HG03196 (cell line): Measurements from ENCODE around the gene SMAD6.
"Not testable (repeated sequence)": the region's sequence is repeated elsewhere in the genome, so short reads cannot be mapped to it uniquely, and the experiment has no call there.

ENCODE experiments used
- ATAC-seq: cut with Tn5 transposase; IDR thresholded peaks from one replicate; pipeline ENCODE4 v1.9.1; 2021; ENCODE audit not compliant: unreplicated experiment

Gene SMAD6

GRCh38 chr15:66756295-66756694 lies 54.3 kb downstream of the SMAD6 start:
- ATAC-seq = no peak

- no peak for ATAC-seq
Measured at GRCh38 chr15:66757030-66757429, 55.0 kb downstream of the SMAD6 start.

GRCh38 chr15:66757521-66757920 lies 55.5 kb downstream of the SMAD6 start:
- ATAC-seq = no peak

DNA sequence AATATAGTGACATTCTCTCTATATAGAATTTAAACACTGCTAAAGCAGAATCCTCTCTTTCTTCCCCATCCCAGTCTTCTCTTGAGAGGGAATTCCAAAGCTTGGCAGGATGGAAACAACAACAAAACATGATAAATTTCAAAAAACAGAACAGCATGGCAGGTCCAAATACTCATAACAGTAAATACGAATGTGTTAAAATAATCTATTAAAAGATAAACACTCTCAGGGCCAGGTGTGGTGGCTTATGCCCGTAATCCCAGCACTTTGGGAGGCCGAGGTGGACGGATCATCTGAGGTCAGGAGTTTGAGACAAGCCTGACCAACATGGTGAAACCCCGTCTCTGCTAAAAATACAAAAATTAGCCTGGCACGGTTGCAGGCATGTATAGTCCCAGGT lies 56.2 kb downstream of the SMAD6 start:
- not testable (repeated sequence) for ATAC-seq

DNA sequence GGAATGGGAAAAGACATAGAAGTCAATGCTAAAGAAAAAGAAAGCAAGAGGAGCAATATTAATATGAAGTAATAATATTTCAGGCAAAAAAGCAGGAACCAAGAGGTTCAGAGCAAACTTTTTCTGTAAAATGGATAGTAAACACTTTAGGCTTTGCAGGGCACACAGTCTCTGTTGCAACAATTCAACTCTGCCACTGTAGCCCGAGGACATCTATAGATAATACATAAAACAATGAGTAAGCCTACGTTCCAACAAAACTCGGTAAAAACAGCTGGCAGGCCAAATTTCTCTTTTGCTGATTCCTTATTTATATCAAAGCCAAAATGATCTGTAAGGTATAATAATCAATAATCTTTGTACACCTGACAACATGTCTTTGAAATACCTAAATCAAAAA lies 56.8 kb downstream of the SMAD6 start:
- ATAC-seq = no peak

DNA sequence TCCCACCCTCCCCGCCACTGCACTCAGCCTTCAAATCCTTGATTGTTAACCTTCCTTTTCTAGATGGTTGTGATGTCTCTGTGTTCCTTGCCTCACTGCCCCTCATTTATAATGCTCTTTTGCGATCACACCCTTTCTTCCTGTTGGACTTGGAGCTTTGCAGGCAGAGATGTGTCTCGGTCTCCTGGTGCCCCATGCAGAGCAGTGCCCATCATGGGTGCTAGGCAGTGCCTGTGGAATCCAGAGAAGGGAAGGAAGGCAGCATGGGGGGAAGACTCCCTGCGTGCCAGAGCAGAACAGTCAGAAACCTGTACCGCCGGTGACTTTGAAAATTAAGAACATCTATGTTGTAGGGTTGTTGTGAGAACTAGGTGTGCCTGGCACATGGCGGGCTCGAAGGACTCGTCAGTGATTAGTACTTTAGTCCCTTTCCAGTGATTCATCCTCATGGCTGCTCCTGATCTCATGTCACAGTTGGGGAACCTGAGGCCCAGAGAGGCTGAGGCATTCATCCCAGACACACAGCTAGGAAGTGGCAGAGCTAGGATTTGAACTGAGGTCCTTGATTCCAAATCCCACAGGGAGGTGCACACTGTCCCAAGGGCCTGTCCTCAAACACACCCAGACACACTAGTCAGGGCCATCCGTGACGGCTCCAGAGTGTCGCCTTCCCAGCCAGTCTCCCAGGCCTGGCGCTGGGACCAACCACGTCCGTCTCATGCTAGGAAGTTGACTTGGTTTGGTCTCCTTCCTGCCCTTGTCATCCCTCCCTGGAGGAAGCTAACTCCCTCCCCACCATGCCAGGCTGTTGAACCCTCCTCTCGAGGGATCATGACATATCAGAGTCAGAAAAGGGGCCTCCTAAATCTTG lies 58.3 kb downstream of the SMAD6 start:
- ATAC-seq = no peak

GRCh38 chr15:66760968-66761725 lies 59.1 kb downstream of the SMAD6 start:
- no peak for ATAC-seq

DNA sequence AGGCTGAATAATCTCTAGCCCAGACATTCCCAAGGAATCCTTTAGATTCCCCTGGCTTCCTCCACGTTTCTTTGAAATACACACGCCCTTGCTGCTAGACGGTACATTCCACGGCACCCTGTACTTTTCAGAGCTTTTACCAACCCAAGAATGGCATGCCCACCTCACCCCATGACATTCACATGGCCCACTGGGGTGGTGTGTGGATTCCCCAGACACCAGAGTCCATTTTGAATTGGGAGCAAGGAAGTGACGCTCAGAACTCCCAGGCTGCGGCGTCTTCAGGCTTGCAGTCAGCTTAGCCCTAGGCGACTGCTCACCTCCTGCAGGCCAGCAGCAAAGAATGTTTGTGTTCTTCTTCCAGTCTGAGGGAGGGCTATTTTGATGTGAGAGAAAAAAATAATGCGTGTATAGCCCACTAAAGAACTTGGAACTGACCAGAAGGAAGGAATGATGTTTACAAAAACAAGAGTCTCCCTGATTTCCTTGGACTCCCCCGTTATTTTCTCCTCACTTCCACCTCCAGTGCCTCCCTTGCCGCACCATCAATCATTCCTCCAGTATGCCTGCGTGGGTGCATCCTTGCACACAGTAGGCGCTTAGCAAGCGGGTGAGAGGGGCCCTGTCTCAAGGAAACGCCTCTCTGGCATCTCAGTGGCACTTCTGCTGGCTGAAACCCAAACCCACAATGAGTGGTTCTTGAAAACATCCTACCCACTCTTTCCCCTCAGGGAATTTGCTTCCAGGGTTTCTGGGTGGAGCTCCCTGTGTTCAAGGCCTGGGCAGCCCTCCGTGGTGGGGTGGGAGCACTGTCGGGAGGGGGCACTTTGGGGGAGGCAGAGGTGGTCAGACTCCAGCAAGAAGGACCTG lies 59.9 kb downstream of the SMAD6 start:
- ATAC-seq = no peak

- no peak for ATAC-seq
Measured at GRCh38 chr15:66763186-66764071, 61.4 kb downstream of the SMAD6 start.

GRCh38 chr15:66764072-66764786 lies 62.2 kb downstream of the SMAD6 start:
- ATAC-seq = no peak

DNA sequence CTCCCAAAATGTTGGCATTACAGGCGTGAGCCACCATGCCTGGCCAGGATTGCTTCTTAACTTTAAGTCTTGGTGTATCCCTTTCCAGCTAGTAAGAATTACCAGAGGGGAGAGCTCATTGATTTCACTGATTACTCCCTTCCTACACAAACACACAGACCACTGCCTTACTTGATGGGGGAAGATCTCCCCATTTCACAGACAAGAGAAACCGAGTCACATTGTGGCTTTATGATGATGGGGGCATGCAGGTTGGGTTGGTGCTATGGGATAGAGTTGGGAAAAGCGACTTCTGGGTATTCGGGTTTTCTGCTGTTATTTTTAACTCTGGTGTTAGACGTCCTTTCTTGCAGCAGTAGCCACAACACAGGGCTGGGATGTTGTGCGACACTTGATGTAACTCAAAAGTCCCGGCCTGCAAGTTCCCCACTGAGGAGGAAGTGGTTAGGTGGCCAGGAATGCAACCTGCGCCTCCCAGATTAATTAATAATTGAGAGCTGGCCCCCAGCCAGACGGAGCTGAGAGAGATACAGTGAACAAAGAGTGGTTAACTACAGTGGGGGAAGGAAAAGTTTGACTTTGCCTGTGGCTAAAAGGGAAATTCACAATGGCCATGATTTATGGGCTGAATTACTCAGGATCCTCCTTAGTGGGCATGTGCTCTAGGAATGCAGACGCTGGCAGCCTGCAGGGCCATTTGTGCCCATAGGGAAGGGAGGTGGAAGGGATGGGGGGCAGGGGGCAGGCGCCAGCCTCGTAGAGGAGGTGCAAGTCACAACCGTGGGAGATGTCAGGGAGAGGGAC lies 63.6 kb downstream of the SMAD6 start:
- ATAC-seq = peak; percentile 70

DNA sequence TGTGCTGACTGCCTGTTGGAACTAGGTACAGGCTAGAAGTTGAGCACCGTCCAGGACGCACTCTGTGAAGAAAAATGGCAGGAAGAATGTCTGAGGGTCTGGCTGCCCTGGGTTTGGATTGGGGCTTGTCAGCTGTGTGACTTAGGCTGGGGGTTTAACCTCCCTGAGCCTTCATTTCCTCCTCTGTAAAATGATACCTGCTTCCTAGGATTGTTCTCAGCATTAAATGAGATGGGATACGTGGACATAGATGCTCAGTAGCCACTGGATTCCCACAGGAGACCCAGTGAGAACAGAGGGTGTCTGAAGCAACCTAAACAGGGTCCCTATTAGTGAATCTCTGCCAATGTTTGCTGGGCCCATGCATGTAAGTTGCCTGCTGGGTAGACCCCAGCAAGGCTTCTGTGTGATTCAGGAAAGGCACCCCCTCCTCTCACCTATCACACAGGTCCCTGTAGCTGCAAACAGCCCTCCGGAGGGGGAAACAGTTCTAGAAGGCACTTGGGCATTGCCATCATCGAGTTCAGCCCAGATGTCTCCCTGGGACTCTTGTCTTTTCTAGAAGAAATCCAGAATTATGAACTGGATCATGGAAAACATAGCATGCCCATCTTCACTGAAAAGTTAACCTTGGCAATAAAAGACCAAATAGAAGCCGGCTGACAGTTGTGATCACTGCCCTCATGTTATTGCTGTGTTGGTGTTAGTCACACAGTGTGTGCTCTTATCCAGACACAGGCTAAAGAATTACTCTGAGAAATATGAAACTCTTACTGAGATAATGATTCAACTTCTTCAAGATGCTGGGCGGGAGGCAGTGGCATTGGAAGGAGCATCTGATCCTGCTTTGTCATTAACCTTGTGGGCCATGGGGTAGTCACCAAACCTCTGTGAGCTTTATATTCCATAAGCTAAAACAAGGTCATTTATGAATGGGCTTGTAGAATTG lies 64.5 kb downstream of the SMAD6 start:
- ATAC-seq = no peak

DNA sequence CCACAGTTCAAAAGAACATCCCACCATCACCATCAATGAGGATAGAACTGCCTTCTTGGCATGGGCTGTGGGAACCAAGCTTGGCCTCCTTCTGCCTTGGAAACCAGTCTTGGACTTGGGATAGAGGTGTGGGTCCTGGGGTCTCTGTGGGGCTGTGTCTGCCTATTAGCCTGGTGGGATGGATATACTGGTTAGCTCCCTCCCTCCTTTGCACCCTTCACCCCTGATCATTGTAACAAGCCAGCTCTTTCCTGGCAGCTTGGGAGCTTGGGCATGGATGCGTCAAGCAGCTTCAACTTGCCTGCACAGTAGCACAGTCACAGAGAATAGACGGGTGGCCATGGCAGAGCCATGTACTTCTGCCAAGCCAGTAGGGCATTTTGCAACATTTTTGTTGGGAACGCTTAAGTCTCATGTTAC lies 65.2 kb downstream of the SMAD6 start:
- ATAC-seq = no peak

DNA sequence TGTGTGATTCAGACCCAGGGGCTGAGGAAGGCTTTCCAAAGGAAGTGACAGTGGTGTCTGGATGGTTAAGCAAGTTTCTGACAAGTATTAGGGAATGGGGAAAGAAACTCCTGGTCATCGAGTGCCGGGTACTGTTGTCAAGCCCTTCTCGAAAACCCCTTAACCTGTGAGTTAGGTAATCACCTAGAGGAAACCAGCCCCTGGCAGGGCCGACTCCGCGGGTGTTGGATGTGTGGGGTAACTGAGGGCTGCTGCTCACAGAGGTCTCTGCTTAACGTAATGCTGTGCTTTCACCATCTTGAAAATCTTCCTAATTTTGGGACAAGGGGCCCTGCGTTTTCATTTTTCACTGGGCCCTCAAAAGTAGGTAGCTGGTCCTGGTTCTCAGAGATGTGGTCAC lies 67.0 kb downstream of the SMAD6 start:
- no peak for ATAC-seq

DNA sequence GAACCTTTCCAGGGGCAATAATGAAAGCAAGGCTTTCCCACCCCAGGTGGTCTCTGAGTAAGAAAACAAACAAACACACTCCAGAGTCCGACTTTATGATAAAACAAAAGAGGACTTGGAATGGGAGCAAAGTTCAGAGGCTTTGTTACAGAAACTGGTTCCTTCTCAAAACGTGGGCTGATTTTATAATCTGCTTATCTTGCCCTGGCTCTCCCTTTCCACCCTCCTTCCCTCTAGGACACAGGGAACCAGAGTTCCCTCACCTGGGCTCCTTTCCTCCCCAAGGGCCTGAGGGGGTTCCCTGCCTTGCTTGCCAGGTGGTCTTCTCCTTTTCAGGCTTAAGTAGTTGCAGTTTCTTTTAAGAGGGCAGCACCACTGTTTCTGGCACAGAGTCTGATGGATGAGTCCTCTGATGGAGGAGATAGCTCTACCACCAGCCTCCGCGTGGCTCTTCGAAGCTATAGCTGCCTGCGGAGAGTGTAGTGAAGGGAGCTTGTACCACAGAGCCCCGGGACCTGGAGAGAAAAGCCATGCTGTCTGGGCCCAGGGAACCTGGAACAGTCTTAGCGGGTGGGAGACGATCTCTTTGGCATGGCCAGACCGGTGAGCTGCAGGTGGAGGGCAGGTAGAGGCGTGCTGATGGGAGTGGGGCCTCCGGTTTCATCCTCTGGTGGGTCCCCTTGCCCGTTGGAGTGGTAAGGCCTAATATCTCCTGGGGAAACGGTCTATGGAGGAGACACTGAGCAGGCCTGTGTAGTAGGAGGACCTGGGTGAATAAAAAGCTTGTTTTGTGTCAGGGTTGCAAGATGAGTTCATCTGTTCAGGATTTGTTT lies 68.7 kb downstream of the SMAD6 start:
- ATAC-seq = no peak

DNA sequence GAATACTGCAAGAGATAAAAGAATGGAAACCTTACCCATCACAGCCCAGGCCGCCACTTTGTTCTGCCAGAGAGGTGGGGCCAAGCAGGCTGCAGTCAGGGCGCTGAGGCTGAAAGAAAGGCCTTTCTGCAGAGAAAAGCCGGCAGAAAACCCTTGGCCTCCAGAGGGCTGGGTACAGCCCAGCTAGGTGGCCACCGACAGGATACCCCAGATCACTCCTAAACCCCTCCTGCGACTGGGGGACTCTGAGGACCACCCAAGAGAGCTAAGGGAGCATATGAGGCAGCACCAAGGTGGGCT lies 69.3 kb downstream of the SMAD6 start:
- ATAC-seq = no peak

- ATAC-seq = no peak
Measured at GRCh38 chr15:66772604-66773128, 70.6 kb downstream of the SMAD6 start.
